GM18498 (cell line): ENCODE measurements around the gene GABBR2.
"Not testable (repeated sequence)": the region's sequence is repeated elsewhere in the genome, so short reads cannot be mapped to it uniquely, and the experiment has no call there.

Experiments used
- ATAC-seq: cut with Tn5 transposase; IDR thresholded peaks from one replicate; pipeline ENCODE4 v1.9.1; 2021; ENCODE audit warnings: mild to moderate bottlenecking, moderate library complexity; ENCODE audit not compliant: unreplicated experiment

Gene GABBR2

DNA sequence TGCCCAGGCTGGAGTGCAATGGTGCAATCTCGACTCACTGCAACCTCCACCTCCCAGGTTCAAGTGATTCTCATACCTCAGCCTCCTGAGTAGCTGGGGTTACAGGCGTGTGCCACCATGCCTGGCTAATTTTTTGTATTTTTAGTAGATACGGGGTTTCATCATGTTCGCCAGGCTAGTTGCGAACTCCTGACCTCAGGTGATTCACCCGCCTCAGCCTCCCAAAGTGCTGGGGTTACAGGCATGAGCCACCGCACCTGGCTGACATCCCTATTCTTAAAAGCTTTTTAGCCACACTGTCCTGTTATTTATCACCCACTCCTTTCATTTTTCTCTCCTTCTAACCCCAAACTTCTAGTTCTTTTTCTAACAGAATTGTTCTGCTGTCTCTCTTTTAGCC is 425.6 kb downstream of the GABBR2 start:
- ATAC-seq, result not testable (repeated sequence)

DNA sequence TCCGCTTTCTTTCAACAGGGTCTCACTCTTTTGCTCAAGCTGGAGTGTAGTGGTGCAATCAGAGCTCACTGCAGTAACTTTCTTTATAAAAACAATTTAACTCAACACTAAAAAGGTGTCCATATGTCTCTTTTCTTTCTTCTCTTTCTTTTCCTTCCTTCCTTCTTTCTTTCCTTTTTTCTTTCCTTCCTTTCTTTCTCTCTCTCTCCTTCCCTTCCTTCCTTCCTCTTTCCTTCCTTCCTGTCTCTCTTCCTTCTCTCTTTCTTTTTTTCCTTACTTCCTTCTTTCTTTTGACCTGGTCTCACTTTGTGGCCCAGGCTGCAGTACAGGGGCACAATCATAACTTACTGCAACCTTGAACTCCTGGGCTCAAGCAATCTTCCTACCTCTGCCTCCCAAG is 427.5 kb downstream of the GABBR2 start:
- ATAC-seq, result no peak

DNA sequence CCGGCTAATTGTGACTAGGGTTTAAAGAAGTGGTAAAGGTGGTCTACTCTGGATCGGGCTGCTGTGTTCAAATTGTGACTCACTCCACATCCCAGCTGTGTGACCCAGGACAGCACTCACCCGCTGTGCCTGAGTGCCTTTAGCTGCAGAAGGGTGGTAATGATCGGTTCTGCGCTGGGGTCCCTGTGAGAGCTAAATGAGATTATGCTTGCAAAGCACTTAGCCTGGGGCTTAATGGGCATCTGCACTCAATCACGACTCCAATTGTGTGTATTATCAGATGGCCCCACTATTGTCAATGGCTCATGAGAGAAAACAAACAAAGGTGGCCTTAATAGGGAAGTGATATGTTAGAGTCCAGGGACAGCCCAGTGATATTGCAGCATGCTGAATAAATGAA is 428.2 kb downstream of the GABBR2 start:
- ATAC-seq, result no peak

DNA sequence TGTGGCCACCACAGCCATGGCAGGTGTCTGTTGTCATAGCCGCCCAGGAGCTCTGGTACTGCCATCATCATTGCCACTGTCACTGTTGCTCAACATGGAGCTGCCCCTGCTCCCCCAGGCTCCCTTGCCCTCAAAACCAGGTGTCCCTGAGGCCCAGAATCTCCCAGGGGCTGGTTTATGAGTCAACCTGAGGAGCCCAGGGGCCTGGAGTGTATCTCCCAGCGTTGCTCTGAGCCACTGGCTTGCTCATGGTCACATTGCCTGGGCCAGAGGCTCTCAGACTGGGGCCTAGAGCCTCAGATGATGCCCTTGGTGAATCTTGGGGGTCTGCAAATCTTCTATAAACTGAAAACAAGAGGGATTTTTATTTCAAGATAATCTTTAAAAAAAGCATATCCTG is 428.6 kb downstream of the GABBR2 start:
- no peak for ATAC-seq

- ATAC-seq, result no peak
Observed at GRCh38 chr9:98276907-98277469, 431.7 kb downstream of the GABBR2 start.

GRCh38 chr9:98275159-98275558 is 433.6 kb downstream of the GABBR2 start:
- ATAC-seq, result no peak

GRCh38 chr9:98272083-98272482 is 436.7 kb downstream of the GABBR2 start:
- no peak for ATAC-seq

DNA sequence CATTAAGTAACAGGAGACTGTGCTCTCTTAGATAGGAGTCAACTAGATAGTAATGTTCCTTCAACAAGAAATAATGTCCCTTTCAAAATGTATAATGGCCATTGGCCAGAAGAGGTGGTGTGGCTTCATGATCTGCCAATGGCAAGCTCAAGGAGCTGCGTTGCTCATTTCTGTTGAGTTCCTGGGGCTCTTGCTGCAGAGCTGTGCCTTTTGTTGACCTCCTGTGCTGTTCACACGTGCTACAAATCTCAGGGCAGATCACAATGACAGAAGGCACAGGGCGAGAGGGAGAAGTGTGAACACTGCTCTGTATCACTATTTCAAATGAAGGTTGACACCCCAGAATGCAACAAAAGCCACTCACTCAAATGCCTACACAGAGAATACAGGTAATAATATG is 437.3 kb downstream of the GABBR2 start:
- ATAC-seq, result no peak

DNA sequence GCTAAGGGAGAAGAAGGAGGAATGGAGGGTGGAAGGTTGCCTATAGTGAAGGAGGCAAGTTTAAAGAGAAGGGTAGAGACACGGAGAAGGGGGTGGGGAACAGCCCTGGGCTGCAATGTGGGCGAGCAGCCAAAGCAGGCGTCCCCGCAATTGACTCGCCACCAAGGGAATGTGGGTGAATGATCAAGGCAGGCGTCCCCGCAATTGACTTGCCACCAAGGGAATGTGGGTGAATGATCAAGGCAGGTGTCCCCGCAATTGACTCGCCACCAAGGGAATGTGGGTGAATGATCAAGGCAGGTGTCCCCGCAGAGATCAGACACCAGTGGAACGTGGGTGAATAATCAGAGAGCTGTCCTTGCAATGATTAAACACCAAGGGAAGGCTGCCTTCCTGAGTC is 438.5 kb downstream of the GABBR2 start:
- ATAC-seq, result not testable (repeated sequence)

GRCh38 chr9:98269652-98270051 is 439.1 kb downstream of the GABBR2 start:
- ATAC-seq, result not testable (repeated sequence)

GRCh38 chr9:98267556-98267955 is 441.2 kb downstream of the GABBR2 start:
- not testable (repeated sequence) for ATAC-seq

GRCh38 chr9:98264516-98264915 is 444.2 kb downstream of the GABBR2 start:
- no peak for ATAC-seq

DNA sequence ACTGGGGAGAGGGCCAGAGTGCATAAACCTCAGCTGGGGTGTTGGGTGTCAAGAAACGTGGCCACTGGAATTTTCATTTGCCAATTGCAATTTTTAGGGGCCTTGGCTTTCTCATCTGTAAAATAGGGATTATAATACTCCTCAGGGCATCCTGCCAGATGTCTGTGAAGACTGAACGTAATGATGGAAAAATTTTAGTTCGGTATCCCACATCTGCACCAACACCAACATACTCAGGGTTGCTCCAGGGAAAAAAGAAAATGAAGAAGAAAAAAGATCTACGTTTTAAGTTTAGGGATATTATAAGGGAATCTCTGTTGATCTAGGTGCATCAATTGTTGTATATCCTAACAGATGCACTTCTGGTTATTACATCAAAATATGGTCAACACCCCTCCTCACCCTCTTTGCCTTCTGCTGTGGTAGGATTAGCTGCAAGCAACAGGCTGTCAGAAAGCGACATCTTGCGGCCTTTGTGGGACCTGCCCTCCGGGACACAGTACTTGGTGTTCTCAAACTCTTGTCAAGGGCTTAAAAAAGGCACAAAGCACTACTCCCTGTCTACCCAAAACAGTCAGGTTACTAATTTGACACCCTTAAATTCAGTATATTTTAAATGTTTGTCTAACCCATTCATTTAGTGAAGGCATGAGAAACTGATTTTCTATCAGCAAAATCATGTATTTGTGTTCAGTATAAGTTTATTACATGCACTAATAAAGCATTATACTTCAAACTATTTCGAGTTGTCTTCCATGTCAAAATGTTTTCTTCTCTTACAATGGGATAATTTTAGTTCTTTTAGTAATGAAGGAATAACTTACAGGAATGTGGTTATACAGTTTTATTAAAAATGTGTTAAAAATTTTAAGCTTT is 445.0 kb downstream of the GABBR2 start:
- peak; percentile 83 for ATAC-seq

- ATAC-seq, result no peak
Observed at GRCh38 chr9:98263080-98263479, 445.7 kb downstream of the GABBR2 start.

- ATAC-seq, result no peak
Observed at GRCh38 chr9:98262056-98262455, 446.7 kb downstream of the GABBR2 start.

GRCh38 chr9:98260635-98261034 is 448.1 kb downstream of the GABBR2 start:
- no peak for ATAC-seq

GRCh38 chr9:98259791-98260190 is 448.9 kb downstream of the GABBR2 start:
- ATAC-seq, result no peak

DNA sequence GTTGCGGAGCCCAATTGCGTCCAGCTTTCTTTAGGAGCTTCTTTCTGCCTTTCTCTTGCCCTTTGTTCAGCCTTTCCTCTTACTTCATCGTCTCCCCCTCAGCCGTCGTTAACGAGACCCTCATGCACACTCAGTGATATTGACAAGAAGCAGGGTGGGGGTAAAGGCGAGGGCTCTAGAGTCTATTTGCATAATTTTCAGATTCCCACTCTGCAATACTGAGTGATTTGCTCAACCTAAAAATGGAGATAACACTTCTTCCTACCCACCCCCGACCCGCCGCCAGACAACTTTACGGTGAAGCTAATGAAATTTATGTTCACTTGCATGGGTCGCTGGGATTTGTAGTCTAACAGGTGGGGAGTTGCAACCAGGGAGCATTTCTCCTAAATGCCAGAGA is 452.0 kb downstream of the GABBR2 start:
- no peak for ATAC-seq

GRCh38 chr9:98255578-98256296 is 453.0 kb downstream of the GABBR2 start, which contains the start of gene TBC1D2:
Gene TBC1D2 (minus strand): TSS chr9:98255649. CDS start chr9:98255541, 108 bp downstream.
- peak; percentile 88 for ATAC-seq

DNA sequence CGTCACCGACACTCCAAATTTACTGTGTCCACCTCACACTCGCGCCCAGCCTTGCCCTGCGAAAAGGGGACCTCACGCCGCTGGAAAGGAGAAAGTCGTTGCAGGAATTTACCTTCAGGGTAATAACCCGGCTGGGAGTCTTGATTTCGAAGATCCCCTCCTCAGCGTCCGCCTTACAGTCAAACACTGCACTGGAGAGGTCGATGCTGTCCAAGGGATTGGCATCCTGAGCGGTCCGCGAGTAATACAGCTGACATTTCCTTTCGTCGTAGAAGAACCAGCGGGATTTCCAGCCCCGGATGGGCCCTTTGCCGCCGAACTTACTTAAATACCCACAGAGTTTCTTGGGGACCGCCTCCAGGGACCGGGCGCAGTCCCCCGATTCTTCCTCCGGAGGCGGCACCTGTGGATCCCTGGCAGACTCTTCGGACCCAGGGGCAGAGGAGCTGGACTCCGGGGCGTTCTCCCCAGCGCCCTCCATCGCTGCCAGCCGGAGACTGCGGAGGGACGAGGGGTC is 453.6 kb downstream of the GABBR2 start:
- ATAC-seq, result peak; percentile 6
